Measurements from ENCODE around the gene YJEFN3.

The YJEFN3 gene

DNA sequence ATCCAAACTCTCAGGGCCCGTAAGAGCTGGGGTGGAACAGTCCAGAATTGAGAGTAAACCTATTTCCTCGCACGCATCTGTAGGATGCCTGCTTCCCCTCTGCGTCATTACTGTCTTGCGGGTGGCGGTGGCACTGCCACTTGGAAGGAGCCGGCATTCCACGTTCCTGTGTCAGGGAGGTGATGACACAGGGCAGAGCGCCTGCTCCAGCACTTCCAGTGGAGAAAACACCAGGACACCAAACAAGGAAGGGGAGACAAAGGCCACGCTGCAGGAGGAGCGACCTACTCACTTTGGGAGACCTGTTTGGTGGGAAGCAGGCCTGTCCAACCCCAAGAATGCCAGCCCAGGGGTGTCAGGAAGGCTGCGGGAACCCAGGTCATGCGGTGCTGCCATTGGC lies 52.7 kb downstream of the YJEFN3 start:
- no peak overlapping the region for H3K4me3 ChIP-seq (ENCODE audit: low read depth, low read length)
- TF ChIP-seq, protein P1, sequence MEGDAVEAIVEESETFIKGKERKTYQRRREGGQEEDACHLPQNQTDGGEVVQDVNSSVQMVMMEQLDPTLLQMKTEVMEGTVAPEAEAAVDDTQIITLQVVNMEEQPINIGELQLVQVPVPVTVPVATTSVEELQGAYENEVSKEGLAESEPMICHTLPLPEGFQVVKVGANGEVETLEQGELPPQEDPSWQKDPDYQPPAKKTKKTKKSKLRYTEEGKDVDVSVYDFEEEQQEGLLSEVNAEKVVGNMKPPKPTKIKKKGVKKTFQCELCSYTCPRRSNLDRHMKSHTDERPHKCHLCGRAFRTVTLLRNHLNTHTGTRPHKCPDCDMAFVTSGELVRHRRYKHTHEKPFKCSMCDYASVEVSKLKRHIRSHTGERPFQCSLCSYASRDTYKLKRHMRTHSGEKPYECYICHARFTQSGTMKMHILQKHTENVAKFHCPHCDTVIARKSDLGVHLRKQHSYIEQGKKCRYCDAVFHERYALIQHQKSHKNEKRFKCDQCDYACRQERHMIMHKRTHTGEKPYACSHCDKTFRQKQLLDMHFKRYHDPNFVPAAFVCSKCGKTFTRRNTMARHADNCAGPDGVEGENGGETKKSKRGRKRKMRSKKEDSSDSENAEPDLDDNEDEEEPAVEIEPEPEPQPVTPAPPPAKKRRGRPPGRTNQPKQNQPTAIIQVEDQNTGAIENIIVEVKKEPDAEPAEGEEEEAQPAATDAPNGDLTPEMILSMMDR (IDR thresholded peaks at IDR 0.05; ENCODE audit: borderline replicate concordance, insufficient read depth, low read depth, low read length): no peak

- TF ChIP-seq, protein P1 (IDR thresholded peaks at IDR 0.05; ENCODE audit: borderline replicate concordance, insufficient read depth, low read depth, low read length): no peak
- H3K4me3 ChIP-seq (ENCODE audit: low read depth, low read length): no peak overlapping the region
These were observed 53.8 kb downstream of the YJEFN3 start for GRCh38 chr19:19582471-19582870.

- TF ChIP-seq, protein P1 (IDR thresholded peaks at IDR 0.05; ENCODE audit: borderline replicate concordance, insufficient read depth, low read depth, low read length): no peak
- H3K4me3 ChIP-seq (ENCODE audit: low read depth, low read length): no peak overlapping the region
These were observed 55.6 kb downstream of the YJEFN3 start for GRCh38 chr19:19584356-19584755.

Data from GM12875 (cell line).